WTC11 (cell line): Measurements from ENCODE around the gene DALRD3.

Source experiments
- AFF4 ChIP-seq: sonication (generic); formaldehyde crosslinking; IDR thresholded peaks from 2 replicates; pipeline ENCODE4 v1.8.1; 2023; ENCODE audit warnings: mild to moderate bottlenecking, missing genetic modification reagents, borderline replicate concordance
- ATF3 ChIP-seq: sonication (generic); formaldehyde crosslinking; conservative IDR thresholded peaks from 2 replicates; pipeline ENCODE4 v1.8.1; 2022; ENCODE audit warnings: mild to moderate bottlenecking, missing genetic modification reagents
- CBFB ChIP-seq: sonication (generic); formaldehyde crosslinking; IDR thresholded peaks from 2 replicates; pipeline ENCODE4 v1.8.1; 2022; ENCODE audit warnings: mild to moderate bottlenecking, low read depth, missing genetic modification reagents
- CTCF ChIP-seq: fragments of 200-600 bp; IDR thresholded peaks from 2 replicates; pipeline ENCODE4 v1.8.0; 2022; ENCODE audit warnings: antibody characterized with exemption
- FOXJ3 ChIP-seq: sonication (generic); formaldehyde crosslinking; IDR thresholded peaks from 2 replicates; pipeline ENCODE4 v1.9.0; 2021; ENCODE audit warnings: missing genetic modification reagents, mild to moderate bottlenecking, borderline replicate concordance
- HMGXB4 ChIP-seq: sonication (generic); formaldehyde crosslinking; IDR thresholded peaks from 2 replicates; pipeline ENCODE4 v1.8.1; 2023; ENCODE audit warnings: mild to moderate bottlenecking, moderate library complexity, missing genetic modification reagents
- MAX ChIP-seq: sonication (generic); formaldehyde crosslinking; IDR thresholded peaks from 2 replicates; pipeline ENCODE4 v1.8.0; 2022; ENCODE audit warnings: mild to moderate bottlenecking, missing genetic modification reagents
- SP1 ChIP-seq: sonication (generic); formaldehyde crosslinking; conservative IDR thresholded peaks from 2 replicates; pipeline ENCODE4 v1.8.1; 2022; ENCODE audit warnings: missing genetic modification reagents
- USF2 ChIP-seq: sonication (generic); formaldehyde crosslinking; IDR thresholded peaks from 2 replicates; pipeline ENCODE4 v1.8.1; 2023; ENCODE audit warnings: mild to moderate bottlenecking, missing genetic modification reagents, moderate library complexity
- ZNF138 ChIP-seq: sonication (generic); formaldehyde crosslinking; conservative IDR thresholded peaks from 2 replicates; pipeline ENCODE4 v1.8.1; 2022; ENCODE audit warnings: mild to moderate bottlenecking, moderate library complexity, missing genetic modification reagents
- ZNF263 ChIP-seq: sonication (generic); formaldehyde crosslinking; IDR thresholded peaks from 2 replicates; pipeline ENCODE4 v1.8.1; 2022; ENCODE audit warnings: low read depth, mild to moderate bottlenecking, moderate library complexity, missing genetic modification reagents

GRCh38 chr3:49015072-49015471 is 3.3 kb downstream of the DALRD3 start:
- TF ChIP-seq CBFB (CRISPR knock-in tag) (no peak), ATF3 (CRISPR knock-in tag) (no peak), CTCF (no peak), USF2 (CRISPR knock-in tag) (no peak), MAX (CRISPR knock-in tag) (no peak), ZNF138 (CRISPR knock-in tag) (no peak), SP1 (CRISPR knock-in tag) (no peak), FOXJ3 (no peak), AFF4 (CRISPR knock-in tag) (no peak), HMGXB4 (CRISPR knock-in tag) (no peak), ZNF263 (CRISPR knock-in tag) (no peak)
